ENCODE measurements around the gene CCDC88B. TPM values are rescaled to one million over a fixed set of nuclear protein-coding genes. Genes with fewer than 3 reads are reported as not detected.
A peak's percentile ranks its signal among the peaks of the same experiment; 100 is the strongest.

The CCDC88B gene
- polyA plus RNA-seq, 1 experiment: 0.66 TPM

DNA sequence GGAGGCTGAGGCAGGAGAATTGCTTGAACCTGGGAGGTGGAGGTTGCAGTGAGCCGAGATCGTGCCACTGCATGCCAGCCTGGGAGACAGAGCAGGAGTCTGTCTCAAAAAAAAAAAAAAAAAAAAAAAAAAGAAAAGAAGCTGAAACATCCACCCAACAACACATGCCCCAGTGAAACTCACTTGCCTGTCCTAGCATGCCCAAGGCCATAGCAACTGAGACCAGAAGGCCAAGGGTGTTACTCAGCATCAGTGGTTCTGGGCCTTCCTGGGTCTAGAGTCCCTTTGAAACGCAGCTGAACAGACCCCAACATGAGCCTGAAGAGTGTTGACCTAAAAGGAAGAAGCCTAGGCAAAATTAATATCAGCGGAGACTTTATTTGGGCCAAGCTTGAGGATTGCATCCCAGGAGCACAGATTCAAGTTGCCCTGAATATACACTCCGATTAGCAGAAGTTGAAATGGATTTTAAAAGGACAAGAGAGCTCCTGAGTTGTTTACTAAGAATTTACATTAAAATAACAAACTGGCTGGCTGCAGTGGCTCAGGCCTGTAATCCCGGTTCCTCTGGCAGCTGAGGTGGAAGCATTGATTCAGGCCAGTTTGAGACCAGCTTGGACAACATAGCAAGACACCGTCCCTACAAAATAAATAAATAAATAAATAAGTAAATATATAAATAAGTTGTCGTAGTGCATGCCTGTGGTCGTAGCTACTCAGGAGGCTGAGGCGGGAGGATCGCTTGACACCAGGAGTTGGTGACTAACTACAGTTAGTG lies 15.1 kb upstream of the CCDC88B start:
- ChIA-PET CTCF (interaction anchor here (0.8 to 1.6 kb wide), 5 partner anchors 9 to 32 kb away, joined by 3 to 5 read pairs (median 3); no protein-coding TSS in a partner anchor), POLR2A (interaction anchor here (0.7 kb wide), 1 partner anchor 18 kb away, joined by 10 read pairs; no protein-coding TSS in a partner anchor)
- no peak for DNase-seq (ENCODE audit: low read depth)
- H3K4me3 ChIP-seq (ENCODE audit: low read depth, low read length): no peak overlapping the region
- H3K27me3 ChIP-seq (ENCODE audit: control insufficient read depth, insufficient read depth, low read length): no peaks in the 10 kb centered on the region
- TF ChIP-seq, protein P1, sequence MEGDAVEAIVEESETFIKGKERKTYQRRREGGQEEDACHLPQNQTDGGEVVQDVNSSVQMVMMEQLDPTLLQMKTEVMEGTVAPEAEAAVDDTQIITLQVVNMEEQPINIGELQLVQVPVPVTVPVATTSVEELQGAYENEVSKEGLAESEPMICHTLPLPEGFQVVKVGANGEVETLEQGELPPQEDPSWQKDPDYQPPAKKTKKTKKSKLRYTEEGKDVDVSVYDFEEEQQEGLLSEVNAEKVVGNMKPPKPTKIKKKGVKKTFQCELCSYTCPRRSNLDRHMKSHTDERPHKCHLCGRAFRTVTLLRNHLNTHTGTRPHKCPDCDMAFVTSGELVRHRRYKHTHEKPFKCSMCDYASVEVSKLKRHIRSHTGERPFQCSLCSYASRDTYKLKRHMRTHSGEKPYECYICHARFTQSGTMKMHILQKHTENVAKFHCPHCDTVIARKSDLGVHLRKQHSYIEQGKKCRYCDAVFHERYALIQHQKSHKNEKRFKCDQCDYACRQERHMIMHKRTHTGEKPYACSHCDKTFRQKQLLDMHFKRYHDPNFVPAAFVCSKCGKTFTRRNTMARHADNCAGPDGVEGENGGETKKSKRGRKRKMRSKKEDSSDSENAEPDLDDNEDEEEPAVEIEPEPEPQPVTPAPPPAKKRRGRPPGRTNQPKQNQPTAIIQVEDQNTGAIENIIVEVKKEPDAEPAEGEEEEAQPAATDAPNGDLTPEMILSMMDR (IDR thresholded peaks at IDR 0.05; ENCODE audit: insufficient read depth, low read depth, low read length): no peak
- H3K36me3 ChIP-seq (ENCODE audit: control insufficient read depth, insufficient read depth, low read length): peaks cover 15% of the 10 kb centered on the region

GRCh38 chr11:64327375-64327774 lies 12.6 kb upstream of the CCDC88B start:
- ChIA-PET POLR2A (no interaction called here), CTCF (interaction anchor here (0.8 to 0.9 kb wide), 2 partner anchors 14 to 23 kb away, joined by 3 read pairs; no protein-coding TSS in a partner anchor)
- no peak overlapping the region for H3K4me3 ChIP-seq (ENCODE audit: low read depth, low read length)
- H3K27me3 ChIP-seq (ENCODE audit: control insufficient read depth, insufficient read depth, low read length): no peaks in the 10 kb centered on the region
- H3K36me3 ChIP-seq (ENCODE audit: control insufficient read depth, insufficient read depth, low read length): peaks cover 6% of the 10 kb centered on the region
- TF ChIP-seq, protein P1 (IDR thresholded peaks at IDR 0.05; ENCODE audit: insufficient read depth, low read depth, low read length): no peak
- DNase-seq (ENCODE audit: low read depth): no peak

GRCh38 chr11:64327993-64328392 lies 12.0 kb upstream of the CCDC88B start:
- CTCF ChIA-PET: no interaction called here
- Histone ChIP-seq H3K27me3 (ENCODE audit: control insufficient read depth, insufficient read depth, low read length) (no peaks in the 10 kb centered on the region), H3K36me3 (ENCODE audit: control insufficient read depth, insufficient read depth, low read length) (peaks cover 2% of the 10 kb centered on the region; the same call in 1 of the 2 replicates), H3K4me3 (ENCODE audit: low read depth, low read length) (no peak overlapping the region)
- TF ChIP-seq, protein P1 (IDR thresholded peaks at IDR 0.05; ENCODE audit: insufficient read depth, low read depth, low read length): no peak
- no peak for DNase-seq (ENCODE audit: low read depth)
- POLR2A ChIA-PET: no interaction called here

- H3K4me3 ChIP-seq (ENCODE audit: low read depth, low read length): no peak overlapping the region
- ChIA-PET CTCF (interaction anchor here (0.8 to 3.1 kb wide), 12 partner anchors 8 to 126 kb away, joined by 3 to 28 read pairs (median 5); partner anchors contain the start of genes CCDC88B and PLCB3), POLR2A (no interaction called here)
- no peak for DNase-seq (ENCODE audit: low read depth)
- H3K36me3 ChIP-seq (ENCODE audit: control insufficient read depth, insufficient read depth, low read length): no peaks in the 10 kb centered on the region
- no peaks in the 10 kb centered on the region for H3K27me3 ChIP-seq (ENCODE audit: control insufficient read depth, insufficient read depth, low read length)
- TF ChIP-seq, protein P1 (IDR thresholded peaks at IDR 0.05; ENCODE audit: insufficient read depth, low read depth, low read length): no peak
These were observed 9.1 kb upstream of the CCDC88B start for GRCh38 chr11:64330888-64331287.

- POLR2A ChIA-PET: interaction anchor here (0.5 kb wide), 1 partner anchor 79 kb away, joined by 14 read pairs; no protein-coding TSS in a partner anchor
- Histone ChIP-seq H3K27me3 (ENCODE audit: control insufficient read depth, insufficient read depth, low read length) (no peaks in the 10 kb centered on the region), H3K4me3 (ENCODE audit: low read depth, low read length) (no peak overlapping the region), H3K36me3 (ENCODE audit: control insufficient read depth, insufficient read depth, low read length) (no peaks in the 10 kb centered on the region)
- no peak for DNase-seq (ENCODE audit: low read depth)
- TF ChIP-seq, protein P1 (IDR thresholded peaks at IDR 0.05; ENCODE audit: insufficient read depth, low read depth, low read length): peak; percentile 81
- CTCF ChIA-PET: interaction anchor here (0.8 to 3.1 kb wide), 16 partner anchors 9 to 127 kb away, joined by 3 to 28 read pairs (median 5); partner anchors contain the start of genes CCDC88B, GPR137, PLCB3 and PRDX5
These were observed 8.2 kb upstream of the CCDC88B start for GRCh38 chr11:64331569-64332371.

Measured in BJ (cell line).